ENCODE data around the gene MYL12B.
A peak's percentile ranks its signal among the peaks of the same experiment; 100 is the strongest.

MYL12B gene

GRCh38 chr18:3236470-3236869 lies 25.5 kb upstream of the MYL12B start:
- no peak for DNase-seq

DNA sequence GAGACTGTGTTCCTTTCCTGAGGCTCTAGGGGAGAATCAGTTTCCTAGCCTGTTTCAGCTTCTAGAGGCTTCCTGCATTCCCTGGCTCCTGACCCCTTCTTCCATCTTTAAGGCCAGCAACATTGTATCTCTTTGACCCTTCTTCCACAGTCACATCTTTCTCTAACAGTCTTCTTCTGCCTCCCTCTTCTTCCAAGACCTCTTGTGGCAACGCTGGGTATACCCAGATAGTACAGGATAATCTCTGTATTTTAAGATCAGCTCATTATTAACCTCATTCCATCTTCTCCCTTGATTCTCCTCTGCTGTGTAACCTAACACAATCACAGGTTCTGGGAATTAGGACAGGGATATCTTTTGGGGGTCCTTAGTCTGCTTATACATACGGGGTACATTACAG lies 23.2 kb upstream of the MYL12B start:
- no peak for DNase-seq

- no peak for DNase-seq
Measured at GRCh38 chr18:3245185-3245564, 16.8 kb upstream of the MYL12B start.

- DNase-seq, result peak; percentile 84
Measured at GRCh38 chr18:3245853-3246634, 15.9 kb upstream of the MYL12B start.

- DNase-seq, result no peak
Measured at GRCh38 chr18:3246635-3247239, 15.2 kb upstream of the MYL12B start.

DNA sequence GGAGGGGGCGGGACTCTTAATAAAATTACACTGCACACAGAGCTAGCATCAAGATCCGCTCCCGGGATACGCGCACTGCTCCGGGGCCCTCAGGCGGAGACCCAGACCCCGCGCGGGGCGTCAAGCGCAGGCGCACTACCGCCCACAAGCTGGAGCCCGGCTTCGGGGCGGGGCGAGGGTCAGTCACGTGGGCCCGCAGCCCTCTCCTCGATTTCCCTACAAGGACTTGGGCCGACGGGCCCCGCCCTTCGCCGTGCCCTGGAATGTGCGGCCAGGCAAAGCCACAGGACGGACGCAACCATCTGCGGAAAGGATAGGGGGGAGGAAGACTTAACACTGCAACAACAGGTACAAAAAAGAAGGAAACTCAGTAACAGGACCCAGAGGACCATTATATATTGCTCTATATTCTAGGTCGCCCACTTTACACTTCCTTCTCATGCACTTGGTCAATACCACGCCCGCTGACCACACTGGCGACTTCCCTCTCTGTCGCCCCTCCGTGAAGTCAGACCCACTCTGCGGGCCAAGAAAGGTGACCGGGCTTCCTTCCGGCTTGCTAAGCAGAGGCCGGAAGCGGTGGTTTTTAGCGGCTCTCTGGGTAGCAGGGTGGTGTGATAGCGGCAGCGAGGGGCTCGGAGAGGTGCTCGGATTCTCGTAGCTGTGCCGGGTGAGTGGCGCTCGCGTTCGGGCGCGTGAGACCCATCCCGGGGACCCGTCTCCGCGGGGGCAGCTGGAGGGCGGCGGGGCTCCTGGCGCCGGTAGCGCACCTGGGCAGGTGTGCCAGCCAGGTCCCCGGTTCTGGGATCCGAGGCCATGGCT lies 14.5 kb upstream of the MYL12B start, which contains the start of gene MYL12A:
Gene MYL12A (plus strand): TSS at position 562 of the 822 bp plus-strand sequence. CDS start 5,447 bp downstream, outside the sequence.
- DNase-seq, result peak; percentile 99

- peak; percentile 59 for DNase-seq
Measured at GRCh38 chr18:3248062-3248657, 13.8 kb upstream of the MYL12B start.

DNA sequence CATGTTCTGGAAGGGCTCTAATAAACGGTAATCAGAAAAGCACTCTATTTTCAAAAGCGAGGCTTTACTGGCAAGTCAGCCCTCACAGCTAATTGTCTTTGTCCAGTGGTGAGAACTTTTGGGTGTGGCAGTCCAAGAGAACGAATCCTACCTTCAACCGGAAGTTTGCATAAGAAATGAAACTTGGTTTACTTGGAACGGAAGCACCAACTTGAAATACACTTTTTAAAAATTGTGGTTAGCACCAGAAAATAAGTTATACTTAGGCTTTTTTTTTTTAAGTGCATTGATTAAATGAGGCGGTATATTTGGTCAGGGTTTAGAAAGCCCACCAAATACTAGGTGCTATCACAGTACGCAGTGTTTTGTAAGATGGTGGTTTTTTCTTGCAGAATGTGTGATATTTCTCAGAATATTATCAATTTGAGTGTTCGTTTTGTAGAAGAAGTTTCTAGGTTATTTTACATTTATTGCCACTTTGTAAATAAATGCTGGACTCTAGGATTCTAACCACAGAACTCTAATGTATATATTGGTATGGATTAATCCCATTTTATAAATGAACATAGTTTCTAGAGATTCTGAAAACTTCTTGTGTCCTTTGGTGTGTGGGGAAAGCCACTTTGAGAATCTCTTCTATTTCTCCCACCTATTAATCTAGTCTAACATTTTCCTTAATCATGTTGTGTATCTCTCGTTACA lies 13.1 kb upstream of the MYL12B start:
- DNase-seq, result peak; percentile 37

DNA sequence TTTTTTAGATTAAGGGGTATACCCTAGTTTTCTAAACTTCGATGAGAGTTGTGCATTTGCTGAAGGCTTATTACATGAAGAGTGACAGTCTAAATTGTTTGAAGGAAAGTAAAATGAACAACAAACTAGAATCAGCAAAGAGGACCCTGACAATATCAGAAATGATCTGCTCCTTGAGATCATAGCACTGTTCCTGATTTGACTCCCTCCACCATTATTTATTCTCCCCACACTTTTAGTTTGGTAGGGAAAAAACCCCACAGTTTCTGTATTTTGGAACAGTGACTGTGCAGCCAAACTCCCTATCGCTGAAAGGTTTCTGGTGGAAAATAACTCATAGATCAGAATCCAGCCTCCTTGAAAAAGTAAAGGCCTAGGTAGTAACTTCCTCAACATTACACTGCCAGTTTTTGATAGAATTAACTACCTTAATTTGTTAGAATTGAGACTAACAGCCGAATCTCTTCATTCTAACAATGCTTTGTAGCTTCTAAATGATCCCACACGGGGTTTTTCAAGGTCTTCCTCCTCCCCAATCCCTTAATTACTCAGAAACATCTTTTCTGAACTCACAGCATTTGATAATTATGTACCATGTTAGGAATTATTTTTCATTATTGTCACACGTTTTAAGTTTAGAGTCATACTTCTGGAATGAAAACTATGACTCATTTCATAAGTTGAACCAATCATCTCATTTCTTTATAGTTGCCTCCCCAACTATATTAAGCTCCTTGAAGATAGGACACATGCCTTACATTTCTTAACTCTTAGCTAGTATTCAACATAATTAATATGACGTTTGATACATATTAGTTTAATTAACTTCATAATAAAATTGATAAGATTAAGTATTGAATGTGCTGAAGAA lies 11.5 kb upstream of the MYL12B start:
- no peak for DNase-seq

DNA sequence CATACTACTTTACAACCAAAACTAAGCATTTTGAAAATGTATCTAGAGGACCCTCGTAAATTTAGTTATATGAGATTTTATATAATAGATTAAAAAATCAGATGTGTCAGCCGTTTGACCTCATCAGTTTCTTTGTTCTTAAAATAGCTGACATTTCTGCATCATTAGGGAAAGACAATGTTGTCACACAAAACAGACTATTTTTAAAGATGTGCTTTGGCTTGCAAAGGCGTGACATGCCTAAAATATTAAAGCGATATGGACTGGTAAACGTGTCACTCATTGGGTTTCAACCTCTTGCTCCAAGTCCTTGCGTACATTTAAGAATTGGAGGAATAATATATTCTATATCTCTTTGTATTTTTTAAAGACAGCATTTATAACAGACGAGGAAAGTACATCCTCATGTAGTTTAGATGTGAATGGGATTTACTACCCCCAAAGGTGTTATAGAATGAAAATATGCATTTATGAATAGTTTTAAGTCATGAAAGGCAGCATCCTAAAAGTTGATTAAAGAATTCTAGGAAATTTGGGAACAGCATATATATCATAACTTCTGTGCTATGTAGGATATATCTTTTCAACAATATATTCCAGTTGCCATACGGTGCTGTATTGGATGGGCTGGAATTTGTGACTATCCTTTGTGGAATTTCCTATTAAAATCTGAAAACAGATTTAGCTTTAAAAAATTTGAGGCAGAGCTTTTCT lies 10.5 kb upstream of the MYL12B start:
- no peak for DNase-seq

DNA sequence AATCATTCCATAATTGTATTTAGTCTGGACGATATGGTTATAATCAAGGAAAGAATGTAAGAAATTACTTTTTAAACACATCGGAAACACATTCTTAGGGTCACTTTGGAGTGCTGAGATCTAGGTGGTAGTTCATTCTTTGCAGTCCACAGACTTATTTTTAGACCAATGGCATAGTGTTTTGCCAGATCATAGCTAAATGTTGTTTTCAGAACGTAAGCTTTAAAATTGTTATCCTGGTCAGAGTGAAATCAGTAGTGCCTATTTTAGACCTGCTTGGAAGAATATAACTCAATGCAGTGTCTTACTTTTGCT lies 10.0 kb upstream of the MYL12B start:
- no peak for DNase-seq

DNA sequence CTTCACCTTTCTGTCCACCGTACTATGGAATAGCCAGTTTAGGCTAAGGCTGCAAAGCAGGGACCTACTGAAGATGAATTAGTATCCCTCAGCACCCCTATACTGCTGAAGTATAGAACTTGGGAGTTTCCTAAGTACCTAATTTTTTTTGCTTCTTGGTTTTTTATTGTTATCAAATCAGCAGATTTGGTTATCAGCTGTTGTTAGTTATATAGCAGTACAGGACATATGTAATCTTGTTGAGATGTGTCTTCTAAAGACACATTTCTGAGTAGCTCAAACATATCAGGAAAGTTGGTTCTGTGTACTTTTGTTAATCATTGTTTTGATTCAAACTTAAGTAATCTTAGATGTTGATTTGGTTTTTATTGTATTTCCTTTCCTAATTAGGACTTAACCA lies 9.1 kb upstream of the MYL12B start:
- no peak for DNase-seq

GRCh38 chr18:3254725-3255124 lies 7.2 kb upstream of the MYL12B start:
- DNase-seq, result no peak

DNA sequence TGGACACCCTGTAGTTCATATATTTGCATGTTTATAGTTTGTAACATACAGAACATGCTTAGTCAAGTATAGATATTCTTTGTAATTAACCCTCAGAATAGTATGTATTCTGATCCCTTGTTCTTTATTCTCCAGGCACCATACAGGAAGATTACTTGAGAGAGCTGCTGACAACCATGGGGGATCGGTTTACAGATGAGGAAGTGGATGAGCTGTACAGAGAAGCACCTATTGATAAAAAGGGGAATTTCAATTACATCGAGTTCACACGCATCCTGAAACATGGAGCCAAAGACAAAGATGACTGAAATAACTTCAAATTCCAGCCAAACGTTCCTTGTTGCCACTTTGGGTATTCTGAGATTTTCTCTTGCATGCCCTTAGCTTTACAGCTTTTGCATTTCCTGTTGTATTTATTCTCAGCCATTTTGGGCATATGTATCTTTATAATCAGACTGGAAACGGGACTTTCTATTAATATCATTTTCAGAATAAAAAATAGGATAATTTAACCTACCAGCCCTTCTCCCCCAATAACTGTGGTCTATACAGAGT lies 6.2 kb upstream of the MYL12B start:
- DNase-seq, result no peak

DNA sequence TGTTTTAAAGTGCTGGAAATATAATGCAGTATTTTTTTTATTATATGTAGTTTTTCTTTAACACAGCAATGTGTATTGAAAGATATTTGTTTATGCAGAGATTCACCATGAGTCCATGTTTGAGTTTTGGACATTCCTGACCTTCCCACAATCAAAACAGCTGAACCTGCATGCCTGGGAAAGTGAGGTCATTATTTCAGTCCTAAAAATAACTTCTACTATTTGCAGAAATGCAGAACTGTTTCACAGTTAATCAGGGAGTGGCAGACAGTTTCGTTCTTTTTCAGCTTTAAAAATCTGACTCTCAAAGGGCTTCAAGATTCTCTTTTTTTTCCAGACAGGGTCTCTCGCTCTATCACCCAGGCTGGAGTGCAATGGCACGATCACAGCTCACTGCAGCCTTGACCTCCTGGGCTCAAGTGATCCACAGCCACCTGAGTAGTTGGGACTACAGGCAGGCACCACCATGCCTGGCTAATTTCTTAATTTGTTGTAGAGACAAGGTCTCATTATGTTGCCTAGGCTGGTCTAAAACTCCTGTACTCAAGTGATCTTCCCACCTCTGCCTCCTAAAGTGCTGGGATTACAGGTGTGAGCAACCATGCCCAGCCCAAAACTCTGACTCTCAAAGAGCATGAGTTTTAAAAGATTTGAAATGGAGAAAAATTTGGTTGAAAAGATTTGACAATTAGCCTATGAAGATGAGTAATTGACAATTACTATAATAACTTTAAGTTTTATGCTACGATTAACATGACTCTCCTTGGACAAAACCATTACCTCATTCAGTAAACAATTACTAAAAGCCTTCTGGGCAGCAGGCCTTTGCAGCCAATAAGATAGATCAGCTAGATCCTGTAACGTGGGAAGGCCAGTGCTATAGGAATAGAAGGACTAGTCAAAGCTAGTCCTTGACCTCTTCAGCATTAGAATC lies 5.0 kb upstream of the MYL12B start:
- no peak for DNase-seq

DNA sequence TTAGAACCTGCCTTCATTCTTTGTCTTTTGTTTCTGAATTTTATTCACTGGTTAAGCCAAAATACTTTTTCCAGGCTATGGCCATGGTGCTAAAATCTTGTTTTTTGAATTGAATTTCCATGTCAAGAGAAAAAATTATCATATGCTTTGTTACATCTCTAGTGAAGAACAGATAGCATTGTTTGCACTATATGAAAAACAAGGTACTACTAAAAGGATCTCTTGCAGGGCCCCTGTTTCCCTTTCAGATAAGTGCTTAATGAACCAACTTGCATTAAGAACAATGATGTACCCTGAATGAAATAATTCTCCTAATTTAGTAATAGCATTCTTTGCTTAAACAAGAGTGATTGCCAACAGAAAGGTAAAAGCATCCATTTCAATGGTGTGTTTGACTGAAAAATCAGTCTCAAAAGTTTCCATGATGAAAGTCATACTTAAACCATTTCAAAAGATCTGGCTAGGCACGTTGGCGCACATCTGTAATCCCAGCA lies 4.3 kb upstream of the MYL12B start:
- no peak for DNase-seq

DNA sequence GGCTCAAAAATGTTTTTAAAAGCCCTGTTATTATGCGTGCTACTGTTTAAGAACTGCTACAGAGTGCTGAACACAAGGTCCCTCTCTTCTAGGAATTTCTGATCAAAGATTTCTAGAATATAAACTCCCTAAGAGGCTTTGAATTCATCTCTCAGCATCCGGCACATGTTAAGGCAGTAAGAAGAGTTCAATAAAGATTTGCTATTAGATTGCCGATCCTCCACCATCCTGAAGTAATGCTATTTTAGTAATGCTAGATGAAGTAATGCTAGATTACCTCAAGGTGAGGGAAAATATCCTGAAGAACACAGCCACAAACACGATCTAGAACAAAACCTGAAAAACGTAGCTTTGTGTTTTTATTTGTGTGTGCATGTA lies 949 bp upstream of the MYL12B start:
- no peak for DNase-seq

GRCh38 chr18:3262234-3263131 lies 550 bp downstream of the MYL12B start:
- DNase-seq, result no peak
